Astrocyte of the cerebellum (primary cell): ENCODE results near the gene RFX6.

ENCODE experiments used
- DNase-seq: peaks from one replicate; pipeline ENCODE4 v3.0.0-alpha.2; 2011; ENCODE audit warnings: low read depth
- H3K4me3 ChIP-seq: 2 replicates; pipeline ENCODE4 v1.5.1; 2011; ENCODE audit warnings: mild to moderate bottlenecking, low read depth, low read length, moderate library complexity
- in situ Hi-C: cut with HindIII; loops from 2 replicates; pipeline ENCODE4 v1.10.0; 2017; ENCODE audit warnings: low sequenced_read_pairs
- TF ChIP-seq, protein P1 (sequence below): IDR thresholded peaks from 2 replicates; pipeline ENCODE4 v1.5.1; 2012; ENCODE audit warnings: low read length, low read depth, moderate library complexity, mild to moderate bottlenecking; ENCODE audit errors: missing control alignments

RFX6 gene

GRCh38 chr6:116877743-116878142 is 701 bp downstream of the RFX6 start:
- TF ChIP-seq, protein P1, sequence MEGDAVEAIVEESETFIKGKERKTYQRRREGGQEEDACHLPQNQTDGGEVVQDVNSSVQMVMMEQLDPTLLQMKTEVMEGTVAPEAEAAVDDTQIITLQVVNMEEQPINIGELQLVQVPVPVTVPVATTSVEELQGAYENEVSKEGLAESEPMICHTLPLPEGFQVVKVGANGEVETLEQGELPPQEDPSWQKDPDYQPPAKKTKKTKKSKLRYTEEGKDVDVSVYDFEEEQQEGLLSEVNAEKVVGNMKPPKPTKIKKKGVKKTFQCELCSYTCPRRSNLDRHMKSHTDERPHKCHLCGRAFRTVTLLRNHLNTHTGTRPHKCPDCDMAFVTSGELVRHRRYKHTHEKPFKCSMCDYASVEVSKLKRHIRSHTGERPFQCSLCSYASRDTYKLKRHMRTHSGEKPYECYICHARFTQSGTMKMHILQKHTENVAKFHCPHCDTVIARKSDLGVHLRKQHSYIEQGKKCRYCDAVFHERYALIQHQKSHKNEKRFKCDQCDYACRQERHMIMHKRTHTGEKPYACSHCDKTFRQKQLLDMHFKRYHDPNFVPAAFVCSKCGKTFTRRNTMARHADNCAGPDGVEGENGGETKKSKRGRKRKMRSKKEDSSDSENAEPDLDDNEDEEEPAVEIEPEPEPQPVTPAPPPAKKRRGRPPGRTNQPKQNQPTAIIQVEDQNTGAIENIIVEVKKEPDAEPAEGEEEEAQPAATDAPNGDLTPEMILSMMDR: no peak
- H3K4me3 ChIP-seq: no peak overlapping the region
- no peak for DNase-seq
- in situ Hi-C loops: no loop called here

DNA sequence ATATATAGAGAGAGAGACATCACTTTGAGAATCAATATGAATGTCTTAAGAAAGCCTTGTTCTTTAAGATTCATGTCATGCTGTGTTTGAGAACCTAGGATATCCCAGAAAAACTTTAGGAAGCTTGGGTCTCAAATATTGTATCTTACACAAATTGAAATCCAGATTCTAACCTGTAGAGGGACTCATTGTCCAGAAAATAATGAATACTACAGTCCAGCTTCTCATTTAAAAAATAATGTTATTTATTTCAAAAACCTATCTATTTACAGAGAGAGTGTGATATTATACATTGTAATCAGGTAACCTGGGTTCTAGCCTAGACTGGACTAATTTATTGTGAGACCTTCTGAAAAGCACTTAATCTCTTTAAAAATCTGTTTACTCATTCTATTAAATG is 4.2 kb downstream of the RFX6 start:
- DNase-seq: no peak
- in situ Hi-C loops: no loop called here
- H3K4me3 ChIP-seq: no peak overlapping the region
- TF ChIP-seq, protein P1: no peak

- in situ Hi-C loops: no loop called here
These were observed 6.0 kb downstream of the RFX6 start for GRCh38 chr6:116883005-116883404.

DNA sequence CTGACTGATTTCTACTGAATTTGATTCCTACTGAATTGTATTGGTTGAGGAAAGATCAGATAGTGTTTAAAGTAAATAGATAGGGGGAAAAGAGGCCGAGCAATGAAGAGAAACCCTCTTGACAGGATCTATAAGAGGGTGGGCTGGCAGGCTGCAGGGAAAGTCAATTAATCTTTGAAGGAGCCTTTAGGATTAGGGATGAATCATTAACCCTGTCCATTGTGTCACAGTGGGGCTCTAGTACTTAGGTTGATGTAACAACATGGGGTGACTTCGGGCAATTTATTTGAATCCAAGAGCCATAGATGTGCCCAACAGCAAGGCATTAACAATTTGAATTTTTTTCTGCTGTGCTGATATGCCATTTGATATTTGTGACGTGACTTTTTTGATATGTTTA is 7.5 kb downstream of the RFX6 start:
- H3K4me3 ChIP-seq: no peak overlapping the region
- DNase-seq: no peak
- in situ Hi-C loops: no loop called here
- TF ChIP-seq, protein P1: no peak

More at GRCh38 chr6:116883005-116883404, 6.0 kb downstream of the RFX6 start:
- DNase-seq: no peak
- TF ChIP-seq, protein P1: no peak
- H3K4me3 ChIP-seq: no peak overlapping the region

DNA sequence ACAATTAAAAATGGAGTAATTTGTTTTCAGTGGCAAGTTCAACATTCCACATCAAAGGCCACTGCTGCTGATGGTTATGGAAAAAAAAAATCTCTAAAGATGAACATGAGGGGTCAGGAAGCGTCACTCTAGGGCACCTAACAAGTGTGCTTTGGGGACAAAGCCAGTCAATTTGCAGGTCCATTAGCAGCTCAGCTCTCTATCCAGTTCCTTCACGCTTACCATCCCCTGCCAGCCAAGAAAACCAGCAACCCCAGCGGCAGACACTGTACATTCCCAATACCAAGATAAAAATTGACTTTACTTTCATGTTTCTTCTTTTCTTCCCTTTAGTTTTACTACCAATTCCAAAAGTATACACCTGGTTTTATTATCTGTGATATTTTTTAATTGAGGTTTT is 10.1 kb downstream of the RFX6 start:
- in situ Hi-C loops: no loop called here
- TF ChIP-seq, protein P1: no peak
- no peak overlapping the region for H3K4me3 ChIP-seq
- no peak for DNase-seq

- no peak for DNase-seq
- H3K4me3 ChIP-seq: no peak overlapping the region
- in situ Hi-C loops: no loop called here
- TF ChIP-seq, protein P1: no peak
These were observed 10.9 kb downstream of the RFX6 start for GRCh38 chr6:116887894-116888293.
